NT2/D1 (cell line): ENCODE data around the gene TRIM31.

ENCODE experiments used
- SUZ12 ChIP-seq: IDR thresholded peaks from 2 replicates; pipeline ENCODE4 v1.6.1; 2011; ENCODE audit not compliant: insufficient read length, insufficient read depth; ENCODE audit errors: extremely low read depth
- YY1 ChIP-seq: IDR thresholded peaks from 2 replicates; pipeline ENCODE4 v1.6.1; 2011; ENCODE audit not compliant: insufficient read length, insufficient read depth
- ZNF274 ChIP-seq: IDR thresholded peaks from 2 replicates; pipeline ENCODE4 v1.6.1; 2011; ENCODE audit warnings: mild to moderate bottlenecking, low read depth, low read length

DNA sequence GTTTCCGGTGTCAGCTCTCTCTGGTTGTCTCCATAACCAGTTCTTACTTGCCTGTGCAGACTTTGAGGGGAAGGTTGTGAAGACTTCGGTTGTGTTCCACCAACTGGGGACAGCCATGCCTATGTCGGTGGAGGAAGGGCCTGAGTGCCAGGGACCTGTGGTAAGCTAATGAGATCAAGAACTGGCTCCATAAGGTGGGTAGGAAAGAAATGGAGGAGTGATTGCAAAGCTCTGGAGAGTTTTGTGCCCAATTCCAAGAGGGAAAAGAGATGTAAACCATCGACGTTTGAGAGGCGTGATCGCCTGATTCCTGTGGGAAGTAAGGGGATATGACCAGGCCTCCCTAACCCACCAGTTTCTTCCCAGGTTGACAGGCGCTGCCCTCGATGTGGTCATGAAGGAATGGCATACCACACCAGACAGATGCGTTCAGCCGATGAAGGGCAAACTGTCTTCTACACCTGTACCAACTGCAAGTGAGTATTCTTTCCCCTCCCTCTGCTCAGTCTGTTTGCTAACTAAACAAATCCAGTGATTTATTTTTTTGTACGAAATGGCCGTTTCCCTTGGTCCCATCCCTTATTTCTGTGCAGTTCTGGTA is 50.9 kb downstream of the TRIM31 start:
- TF ChIP-seq SUZ12 (no peak), ZNF274 (no peak), YY1 (no peak)
